HEK293 (cell line): ENCODE measurements around the gene USP33.

Experiments used
- CTCF ChIA-PET: fragments of 350-600 bp; formaldehyde crosslinking; extraction: SDS; loops from one replicate; lab custom pipeline; 2021; ENCODE audit warnings: antibody characterized with exemption; lab: Yijun Ruan, JAX
- POLR2A ChIA-PET: fragments of 300-600 bp; formaldehyde crosslinking; extraction: SDS; loops from one replicate; lab custom pipeline; 2020; ENCODE audit warnings: antibody characterized with exemption, inconsistent platforms; lab: Yijun Ruan, JAX
- H3K27ac ChIP-seq: fragments of 200-500 bp; sonication (Bioruptor generic); 2 replicates; pipeline ENCODE4 v1.5.1; 2014; ENCODE audit warnings: low read depth, low read length, control low read depth, inconsistent platforms; ENCODE audit errors: extremely low read depth
- H3K36me3 ChIP-seq, 2 experiments: fragments of 200-500 bp in 1 of 2; sonication (Bioruptor generic) in 1 of 2; 1 replicate in 1 of 2; 2 replicates in 1 of 2; pipeline ENCODE4 v1.5.1; 2014 to 2017; ENCODE audit warnings: inconsistent platforms in 2 of 2, low read length in 2 of 2; ENCODE audit not compliant: control insufficient read depth in 2 of 2, insufficient read depth in 1 of 2
- H3K4me1 ChIP-seq: fragments of 200-500 bp; sonication (Bioruptor generic); 2 replicates; pipeline ENCODE4 v1.5.1; 2014; ENCODE audit warnings: mild to moderate bottlenecking, low read length, inconsistent platforms; ENCODE audit not compliant: control insufficient read depth, insufficient read depth
- H3K4me3 ChIP-seq: 2 replicates; pipeline ENCODE4 v1.5.1; 2011; ENCODE audit warnings: low read depth, mild to moderate bottlenecking, control low read depth, low read length, moderate library complexity
- H3K9me3 ChIP-seq: fragments of 200-500 bp; sonication (Bioruptor generic); 2 replicates; pipeline ENCODE4 v1.5.1; 2014; ENCODE audit warnings: low read depth, low read length, inconsistent platforms; ENCODE audit not compliant: control insufficient read depth, insufficient read depth
- KLF16 ChIP-seq: fragments of 450-650 bp; formaldehyde crosslinking; IDR thresholded peaks from 2 replicates; pipeline ENCODE4 v1.5.1; 2017; ENCODE audit warnings: missing biosample characterization, missing genetic modification characterization
- PRDM1 ChIP-seq: fragments of 450-650 bp; formaldehyde crosslinking; IDR thresholded peaks from 2 replicates; pipeline ENCODE4; 2016; ENCODE audit warnings: missing biosample characterization, missing genetic modification characterization
- ZBTB20 ChIP-seq: fragments of 450-650 bp; formaldehyde crosslinking; IDR thresholded peaks from 2 replicates; pipeline ENCODE4 v1.5.1; 2016; ENCODE audit warnings: missing biosample characterization, missing genetic modification characterization
- ZNF366 ChIP-seq: fragments of 450-650 bp; formaldehyde crosslinking; conservative IDR thresholded peaks from 2 replicates; pipeline ENCODE4 v1.5.1; 2016; ENCODE audit warnings: missing biosample characterization, missing genetic modification characterization
- ZNF629 ChIP-seq: fragments of 450-650 bp; formaldehyde crosslinking; IDR thresholded peaks from 2 replicates; pipeline ENCODE4 v1.5.1; 2017; ENCODE audit warnings: missing biosample characterization, missing genetic modification characterization
- ZNF658 ChIP-seq: fragments of 450-650 bp; formaldehyde crosslinking; IDR thresholded peaks from 2 replicates; pipeline ENCODE4; 2016; ENCODE audit warnings: missing biosample characterization, missing genetic modification characterization
- ZSCAN23 ChIP-seq: fragments of 450-650 bp; formaldehyde crosslinking; IDR thresholded peaks from 2 replicates; pipeline ENCODE4 v1.5.1; 2016; ENCODE audit warnings: missing biosample characterization, missing genetic modification characterization
- TF ChIP-seq, protein P1 (sequence below): fragments of 450-650 bp; formaldehyde crosslinking; IDR thresholded peaks from 2 replicates; pipeline ENCODE4 v1.5.1; 2016; ENCODE audit warnings: missing biosample characterization, missing genetic modification characterization
- TF ChIP-seq, protein P2 (sequence below): fragments of 450-650 bp; formaldehyde crosslinking; IDR thresholded peaks from 2 replicates; pipeline ENCODE4 v1.5.1; 2016; ENCODE audit warnings: missing biosample characterization, missing genetic modification characterization
- TF ChIP-seq, protein P3 (sequence below): fragments of 450-650 bp; formaldehyde crosslinking; IDR thresholded peaks from 2 replicates; pipeline ENCODE4 v1.5.1; 2016; ENCODE audit warnings: missing biosample characterization, missing genetic modification characterization
- TF ChIP-seq, protein P4 (sequence below): fragments of 450-650 bp; formaldehyde crosslinking; IDR thresholded peaks from 2 replicates; pipeline ENCODE4 v1.5.1; 2017; ENCODE audit warnings: missing biosample characterization, missing genetic modification characterization
- TF ChIP-seq, protein P5 (sequence below): fragments of 450-650 bp; formaldehyde crosslinking; IDR thresholded peaks from 2 replicates; pipeline ENCODE4 v1.5.1; 2017; ENCODE audit warnings: missing biosample characterization, missing genetic modification characterization

The USP33 gene

DNA sequence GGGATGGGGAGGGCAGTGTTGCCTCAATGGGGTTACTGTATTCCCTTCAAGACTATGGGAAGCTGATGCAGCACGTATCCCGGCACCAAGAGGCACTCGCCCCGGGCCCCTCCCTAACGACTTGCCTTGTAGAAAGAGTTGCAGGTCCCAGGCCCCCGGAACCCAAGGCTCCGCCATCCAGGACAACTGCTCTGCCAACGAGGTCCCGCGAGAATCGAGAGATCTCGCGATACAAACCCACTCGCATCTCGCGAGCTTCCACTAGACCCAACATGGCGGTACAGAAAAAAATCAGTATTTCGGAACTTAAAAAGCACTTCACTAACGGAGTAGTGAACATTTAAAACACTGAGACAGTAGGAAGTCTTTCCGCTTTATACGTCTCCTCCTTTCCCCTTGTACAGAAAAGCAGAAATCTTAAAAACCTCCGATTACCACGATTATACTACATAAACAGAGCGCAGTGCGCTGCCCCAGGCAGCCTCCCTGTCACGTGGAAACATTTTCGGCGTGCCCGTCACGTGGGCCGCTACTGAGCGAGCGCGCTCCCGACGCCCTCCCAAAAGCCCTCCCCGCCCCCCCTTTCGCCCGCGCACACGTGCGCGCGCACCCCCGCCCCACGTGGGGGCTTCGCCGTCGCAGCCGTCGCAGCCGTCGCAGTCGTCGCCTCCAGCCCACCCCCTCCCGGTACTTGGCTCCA lies 77.0 kb downstream of the USP33 start, which contains the start of gene ZZZ3 (continued):
- TF ChIP-seq, protein P1, sequence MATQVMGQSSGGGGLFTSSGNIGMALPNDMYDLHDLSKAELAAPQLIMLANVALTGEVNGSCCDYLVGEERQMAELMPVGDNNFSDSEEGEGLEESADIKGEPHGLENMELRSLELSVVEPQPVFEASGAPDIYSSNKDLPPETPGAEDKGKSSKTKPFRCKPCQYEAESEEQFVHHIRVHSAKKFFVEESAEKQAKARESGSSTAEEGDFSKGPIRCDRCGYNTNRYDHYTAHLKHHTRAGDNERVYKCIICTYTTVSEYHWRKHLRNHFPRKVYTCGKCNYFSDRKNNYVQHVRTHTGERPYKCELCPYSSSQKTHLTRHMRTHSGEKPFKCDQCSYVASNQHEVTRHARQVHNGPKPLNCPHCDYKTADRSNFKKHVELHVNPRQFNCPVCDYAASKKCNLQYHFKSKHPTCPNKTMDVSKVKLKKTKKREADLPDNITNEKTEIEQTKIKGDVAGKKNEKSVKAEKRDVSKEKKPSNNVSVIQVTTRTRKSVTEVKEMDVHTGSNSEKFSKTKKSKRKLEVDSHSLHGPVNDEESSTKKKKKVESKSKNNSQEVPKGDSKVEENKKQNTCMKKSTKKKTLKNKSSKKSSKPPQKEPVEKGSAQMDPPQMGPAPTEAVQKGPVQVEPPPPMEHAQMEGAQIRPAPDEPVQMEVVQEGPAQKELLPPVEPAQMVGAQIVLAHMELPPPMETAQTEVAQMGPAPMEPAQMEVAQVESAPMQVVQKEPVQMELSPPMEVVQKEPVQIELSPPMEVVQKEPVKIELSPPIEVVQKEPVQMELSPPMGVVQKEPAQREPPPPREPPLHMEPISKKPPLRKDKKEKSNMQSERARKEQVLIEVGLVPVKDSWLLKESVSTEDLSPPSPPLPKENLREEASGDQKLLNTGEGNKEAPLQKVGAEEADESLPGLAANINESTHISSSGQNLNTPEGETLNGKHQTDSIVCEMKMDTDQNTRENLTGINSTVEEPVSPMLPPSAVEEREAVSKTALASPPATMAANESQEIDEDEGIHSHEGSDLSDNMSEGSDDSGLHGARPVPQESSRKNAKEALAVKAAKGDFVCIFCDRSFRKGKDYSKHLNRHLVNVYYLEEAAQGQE (tag by site-specific recombination) = peak; percentile 29; the same call in 1 of the 2 replicates
- TF ChIP-seq ZSCAN23 (tag by site-specific recombination) (no peak), KLF16 (tag by site-specific recombination) (peak; percentile 78), ZNF629 (tag by site-specific recombination) (no peak)
- TF ChIP-seq, protein P2, sequence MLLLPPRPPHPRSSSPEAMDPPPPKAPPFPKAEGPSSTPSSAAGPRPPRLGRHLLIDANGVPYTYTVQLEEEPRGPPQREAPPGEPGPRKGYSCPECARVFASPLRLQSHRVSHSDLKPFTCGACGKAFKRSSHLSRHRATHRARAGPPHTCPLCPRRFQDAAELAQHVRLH = peak; percentile 69; the same call in 1 of the 2 replicates
- TF ChIP-seq, all 188 proteins: peak for 48

DNA sequence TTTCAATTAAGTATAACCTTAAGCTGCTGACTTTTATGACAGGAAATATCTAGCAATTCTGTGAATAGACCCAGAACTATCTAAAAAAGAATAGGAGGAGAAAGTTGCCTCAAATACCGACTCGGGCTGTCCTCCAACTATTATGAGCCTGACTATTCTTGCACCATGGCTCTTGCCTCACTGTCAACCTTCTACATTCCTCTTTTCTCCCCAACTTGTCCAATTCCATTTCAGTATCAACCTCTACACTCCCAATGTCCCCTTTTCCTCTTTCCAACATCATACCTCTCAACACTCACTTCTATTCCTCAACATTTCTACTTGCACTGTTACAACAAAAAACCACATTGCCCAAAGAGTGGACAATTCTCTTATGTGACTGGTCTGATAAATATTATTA lies 79.5 kb downstream of the USP33 start:
- POLR2A ChIA-PET = no interaction called here
- no peaks in the 10 kb centered on the region for H3K36me3 ChIP-seq
- TF ChIP-seq, protein P3, sequence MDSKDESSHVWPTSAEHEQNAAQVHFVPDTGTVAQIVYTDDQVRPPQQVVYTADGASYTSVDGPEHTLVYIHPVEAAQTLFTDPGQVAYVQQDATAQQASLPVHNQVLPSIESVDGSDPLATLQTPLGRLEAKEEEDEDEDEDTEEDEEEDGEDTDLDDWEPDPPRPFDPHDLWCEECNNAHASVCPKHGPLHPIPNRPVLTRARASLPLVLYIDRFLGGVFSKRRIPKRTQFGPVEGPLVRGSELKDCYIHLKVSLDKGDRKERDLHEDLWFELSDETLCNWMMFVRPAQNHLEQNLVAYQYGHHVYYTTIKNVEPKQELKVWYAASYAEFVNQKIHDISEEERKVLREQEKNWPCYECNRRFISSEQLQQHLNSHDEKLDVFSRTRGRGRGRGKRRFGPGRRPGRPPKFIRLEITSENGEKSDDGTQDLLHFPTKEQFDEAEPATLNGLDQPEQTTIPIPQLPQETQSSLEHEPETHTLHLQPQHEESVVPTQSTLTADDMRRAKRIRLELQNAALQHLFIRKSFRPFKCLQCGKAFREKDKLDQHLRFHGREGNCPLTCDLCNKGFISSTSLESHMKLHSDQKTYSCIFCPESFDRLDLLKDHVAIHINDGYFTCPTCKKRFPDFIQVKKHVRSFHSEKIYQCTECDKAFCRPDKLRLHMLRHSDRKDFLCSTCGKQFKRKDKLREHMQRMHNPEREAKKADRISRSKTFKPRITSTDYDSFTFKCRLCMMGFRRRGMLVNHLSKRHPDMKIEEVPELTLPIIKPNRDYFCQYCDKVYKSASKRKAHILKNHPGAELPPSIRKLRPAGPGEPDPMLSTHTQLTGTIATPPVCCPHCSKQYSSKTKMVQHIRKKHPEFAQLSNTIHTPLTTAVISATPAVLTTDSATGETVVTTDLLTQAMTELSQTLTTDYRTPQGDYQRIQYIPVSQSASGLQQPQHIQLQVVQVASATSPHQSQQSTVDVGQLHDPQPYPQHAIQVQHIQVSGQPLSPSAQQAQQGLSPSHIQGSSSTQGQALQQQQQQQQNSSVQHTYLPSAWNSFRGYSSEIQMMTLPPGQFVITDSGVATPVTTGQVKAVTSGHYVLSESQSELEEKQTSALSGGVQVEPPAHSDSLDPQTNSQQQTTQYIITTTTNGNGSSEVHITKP (tag by site-specific recombination) = peak; percentile 27; the same call in 1 of the 2 replicates
- TF ChIP-seq, protein P4, sequence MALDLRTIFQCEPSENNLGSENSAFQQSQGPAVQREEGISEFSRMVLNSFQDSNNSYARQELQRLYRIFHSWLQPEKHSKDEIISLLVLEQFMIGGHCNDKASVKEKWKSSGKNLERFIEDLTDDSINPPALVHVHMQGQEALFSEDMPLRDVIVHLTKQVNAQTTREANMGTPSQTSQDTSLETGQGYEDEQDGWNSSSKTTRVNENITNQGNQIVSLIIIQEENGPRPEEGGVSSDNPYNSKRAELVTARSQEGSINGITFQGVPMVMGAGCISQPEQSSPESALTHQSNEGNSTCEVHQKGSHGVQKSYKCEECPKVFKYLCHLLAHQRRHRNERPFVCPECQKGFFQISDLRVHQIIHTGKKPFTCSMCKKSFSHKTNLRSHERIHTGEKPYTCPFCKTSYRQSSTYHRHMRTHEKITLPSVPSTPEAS (tag by site-specific recombination) = no peak
- TF ChIP-seq ZNF366 (tag by site-specific recombination) = peak; percentile 24; the same call in 1 of the 2 replicates
- peak; percentile 79 for TF ChIP-seq PRDM1 (tag by site-specific recombination)
- TF ChIP-seq ZNF658 (tag by site-specific recombination) = no peak
- TF ChIP-seq, all 188 proteins: peak for 3
- Histone ChIP-seq H3K4me1 (peaks cover 21% of the 10 kb centered on the region), H3K9me3 (no peaks in the 10 kb centered on the region), H3K27ac (no peak overlapping the region), H3K4me3 (no peak overlapping the region)
- CTCF ChIA-PET = interaction anchor here (0.6 to 0.7 kb wide), 2 partner anchors 69 to 146 kb away, joined by 3 read pairs; no protein-coding TSS in a partner anchor

DNA sequence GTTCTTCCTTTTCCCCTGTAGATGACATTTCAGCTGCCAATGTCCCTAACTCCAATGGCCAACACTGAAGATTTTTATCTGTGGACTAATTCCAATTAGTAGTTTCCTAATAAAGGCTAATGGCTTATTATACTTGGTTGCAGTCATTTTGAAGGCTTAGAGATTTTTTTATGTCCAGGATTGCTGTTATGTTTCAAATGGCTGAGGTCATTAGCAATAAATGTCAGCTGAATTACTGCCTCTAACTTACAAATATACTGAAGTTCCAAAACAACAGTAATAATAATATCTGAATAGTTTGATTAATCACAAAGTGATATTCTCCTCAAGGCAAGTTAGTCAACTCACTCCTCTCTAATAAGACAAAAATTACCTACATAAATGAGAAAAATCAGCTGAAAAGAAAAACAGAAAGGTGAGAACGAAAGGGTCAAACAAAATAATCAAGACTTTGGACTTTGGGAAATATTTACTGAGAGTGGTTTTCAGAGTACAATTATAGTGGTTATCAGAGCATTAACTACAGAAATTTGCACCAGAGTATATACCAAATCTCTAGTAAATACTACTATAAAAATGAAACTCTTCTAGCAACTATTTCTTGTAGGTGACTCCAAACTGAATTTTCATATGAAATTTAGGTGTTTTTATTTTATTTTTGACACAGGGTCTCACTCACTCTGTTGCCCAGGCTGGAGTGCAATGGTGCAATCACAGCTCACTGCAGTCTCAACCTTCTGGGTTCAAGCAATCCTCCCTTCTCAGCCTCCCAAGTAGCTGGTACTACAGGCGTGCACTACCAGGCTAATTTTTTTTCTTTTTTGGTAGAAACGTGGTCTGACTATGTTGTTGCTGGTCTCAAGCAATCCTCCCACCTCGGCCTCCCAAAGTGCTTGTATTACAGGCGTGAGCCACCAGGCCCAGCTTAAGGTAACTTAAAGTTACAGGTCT lies 80.7 kb downstream of the USP33 start:
- no peak overlapping the region for H3K27ac ChIP-seq
- TF ChIP-seq, protein P5, sequence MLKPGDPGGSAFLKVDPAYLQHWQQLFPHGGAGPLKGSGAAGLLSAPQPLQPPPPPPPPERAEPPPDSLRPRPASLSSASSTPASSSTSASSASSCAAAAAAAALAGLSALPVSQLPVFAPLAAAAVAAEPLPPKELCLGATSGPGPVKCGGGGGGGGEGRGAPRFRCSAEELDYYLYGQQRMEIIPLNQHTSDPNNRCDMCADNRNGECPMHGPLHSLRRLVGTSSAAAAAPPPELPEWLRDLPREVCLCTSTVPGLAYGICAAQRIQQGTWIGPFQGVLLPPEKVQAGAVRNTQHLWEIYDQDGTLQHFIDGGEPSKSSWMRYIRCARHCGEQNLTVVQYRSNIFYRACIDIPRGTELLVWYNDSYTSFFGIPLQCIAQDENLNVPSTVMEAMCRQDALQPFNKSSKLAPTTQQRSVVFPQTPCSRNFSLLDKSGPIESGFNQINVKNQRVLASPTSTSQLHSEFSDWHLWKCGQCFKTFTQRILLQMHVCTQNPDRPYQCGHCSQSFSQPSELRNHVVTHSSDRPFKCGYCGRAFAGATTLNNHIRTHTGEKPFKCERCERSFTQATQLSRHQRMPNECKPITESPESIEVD (tag by site-specific recombination) = peak; percentile 25; the same call in 1 of the 2 replicates
- no peak for TF ChIP-seq ZBTB20 (tag by site-specific recombination)
- POLR2A ChIA-PET = interaction anchor here (1.2 kb wide), 1 partner anchor 10 kb away, joined by 5 read pairs; no protein-coding TSS in a partner anchor
- H3K9me3 ChIP-seq = no peaks in the 10 kb centered on the region
- H3K4me3 ChIP-seq = no peak overlapping the region
- no peaks in the 10 kb centered on the region for H3K36me3 ChIP-seq
- CTCF ChIA-PET = no interaction called here
- peaks cover 21% of the 10 kb centered on the region for H3K4me1 ChIP-seq
